ENCODE measurements around the gene CUL5.

GRCh38 chr11:108122166-108122628 lies 113.5 kb downstream of the CUL5 start:
- TF ChIP-seq CTCF (IDR thresholded peaks at IDR 0.05) (no peak), EP300 (IDR thresholded peaks at IDR 0.05) (no peak)
